Natural killer cell (primary cell): ENCODE measurements around the gene PCTP. TPM values are rescaled to one million over a fixed set of nuclear protein-coding genes. Genes with fewer than 3 reads are reported as not detected.

Experiments
- ATAC-seq, 3 donors: fragments of 150-1000 bp in 2 of 3; fragments of 200-7000 bp in 1 of 3; cut with Tn5 transposase; 1 replicate in 1 of 3; 2 replicates in 2 of 3; pipeline ENCODE4 v1.10.0; 2021; ENCODE audit warnings: mild to moderate bottlenecking in 2 of 3, moderate library complexity in 2 of 3
- DNase-seq, 2 donors: peaks; one replicate each; pipeline versions ENCODE4 v3.0.0 to v3.0.0-alpha.2; 2013 to 2021; ENCODE audit warnings: mixed read lengths in 1 of 2
- H3K27ac ChIP-seq: one replicate; pipeline ENCODE4 v1.5.1; 2013; ENCODE audit warnings: mild to moderate bottlenecking, low read length
- H3K27me3 ChIP-seq: one replicate; pipeline ENCODE4 v1.6.1; 2013; ENCODE audit warnings: low read length; ENCODE audit not compliant: control insufficient read depth, insufficient read depth
- H3K36me3 ChIP-seq: one replicate; pipeline ENCODE4 v1.6.1; 2013; ENCODE audit warnings: low read length; ENCODE audit not compliant: control insufficient read depth, insufficient read depth
- H3K4me1 ChIP-seq: one replicate; pipeline ENCODE4 v1.6.1; 2013; ENCODE audit warnings: low read length; ENCODE audit not compliant: control insufficient read depth, insufficient read depth
- H3K4me3 ChIP-seq: one replicate; pipeline ENCODE4 v1.5.1; 2013; ENCODE audit warnings: low read length
- H3K9me3 ChIP-seq: one replicate; pipeline ENCODE4 v1.6.1; 2013; ENCODE audit warnings: low read length; ENCODE audit not compliant: control insufficient read depth, insufficient read depth
- H3K27ac Mint-ChIP-seq, 2 donors: one replicate each; pipeline ENCODE4 v1.8.0; 2022; ENCODE audit warnings: mild to moderate bottlenecking in 2 of 2, mixed read lengths in 2 of 2, moderate library complexity in 1 of 2
- H3K27me3 Mint-ChIP-seq, 2 donors: one replicate each; pipeline ENCODE4 v1.8.0; 2022; ENCODE audit warnings: low read depth in 2 of 2, mixed read lengths in 2 of 2
- H3K36me3 Mint-ChIP-seq: one replicate; pipeline ENCODE4 v1.8.0; 2022; ENCODE audit warnings: mixed read lengths
- H3K4me1 Mint-ChIP-seq, 2 donors: one replicate each; pipeline ENCODE4 v1.8.0; 2022; ENCODE audit warnings: mixed read lengths in 2 of 2
- H3K4me3 Mint-ChIP-seq: one replicate; pipeline ENCODE4 v1.8.0; 2022; ENCODE audit warnings: mild to moderate bottlenecking, moderate library complexity, mixed read lengths
- H3K9me3 Mint-ChIP-seq, 2 donors: one replicate each; pipeline ENCODE4 v1.8.0; 2022; ENCODE audit warnings: mixed read lengths in 2 of 2
- WGBS: methylation state at CpG from one replicate; pipeline ENCODE4 v1.1.7; 2013; ENCODE audit warnings: missing lambda C conversion rate; ENCODE audit not compliant: insufficient coverage; 5-methylcytosine and 5-hydroxymethylcytosine counted together
- intact Hi-C: fragments of 100-400 bp; cut with micrococcal nuclease; formaldehyde crosslinking; loops from one replicate; pipeline ENCODE4 v1.14.2; 2022
- total RNA-seq, 4 donors: library from RNA; stranded (reverse); fragments of 120-200 nt in 1 of 4; gene quantifications; one replicate each; pipeline versions ENCODE4 v1.2.3 to v1.2.4, GENCODE V29; 2013 to 2022
- TF ChIP-seq, protein P1 (sequence below): fragments of 200-600 bp; IDR thresholded peaks from one replicate; pipeline ENCODE4 v1.8.0; 2022; ENCODE audit warnings: antibody characterized with exemption

The PCTP gene
- total RNA-seq, 3 donors from 2014 or later (not counting 1 experiment from before 2014, with no cell fraction given) = 6.3 to 9.5 (median 9.2) TPM

DNA sequence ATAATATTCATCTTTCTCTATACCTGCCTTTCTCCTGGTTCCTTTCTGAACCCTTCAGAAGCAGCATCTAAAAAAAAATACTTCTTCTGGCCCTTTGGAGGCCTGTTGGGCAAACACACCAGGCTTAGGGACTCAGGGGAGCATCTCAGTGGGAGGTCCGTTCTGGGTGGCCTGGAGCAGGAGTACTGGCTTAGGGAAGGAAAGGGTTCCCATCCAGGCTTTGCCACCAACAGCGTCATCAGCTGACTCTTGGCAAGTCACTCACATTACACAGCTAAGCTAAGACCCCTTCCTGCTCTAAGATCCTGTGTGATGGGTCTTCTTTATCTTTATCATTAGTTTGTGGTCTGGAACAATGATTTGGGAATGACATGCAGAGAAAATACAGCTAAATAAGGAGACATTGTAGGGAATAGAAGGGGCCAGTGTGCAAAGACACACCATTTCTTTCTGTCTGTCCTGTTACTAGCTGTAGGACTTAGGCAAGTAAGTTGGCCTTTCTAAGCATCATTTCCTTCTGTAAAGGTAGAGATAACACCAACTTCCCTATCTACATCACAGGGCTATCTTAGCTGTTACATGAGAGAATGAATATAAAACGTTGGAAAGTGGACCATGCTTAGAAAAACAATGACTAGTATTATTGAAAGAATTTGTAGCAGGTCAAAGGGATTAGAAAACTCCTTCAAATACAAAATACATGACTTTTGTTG lies 9.9 kb downstream of the PCTP start:
- Histone ChIP-seq H3K27me3 (no peaks in the 10 kb centered on the region), H3K9me3 (no peaks in the 10 kb centered on the region), H3K4me1 (no peaks in the 10 kb centered on the region), H3K4me3 (no peak overlapping the region), H3K27ac (no peak overlapping the region), H3K36me3 (no peaks in the 10 kb centered on the region)
- Mint-ChIP-seq H3K27me3 (no peaks in the 10 kb centered on the region), H3K4me1 (peaks cover 23 to 27% of the 10 kb centered on the region in 2 donors), H3K27ac (no peak overlapping the region), H3K4me3 (no peak overlapping the region), H3K9me3 (no peaks in the 10 kb centered on the region), H3K36me3 (no peaks in the 10 kb centered on the region)
- TF ChIP-seq, protein P1, sequence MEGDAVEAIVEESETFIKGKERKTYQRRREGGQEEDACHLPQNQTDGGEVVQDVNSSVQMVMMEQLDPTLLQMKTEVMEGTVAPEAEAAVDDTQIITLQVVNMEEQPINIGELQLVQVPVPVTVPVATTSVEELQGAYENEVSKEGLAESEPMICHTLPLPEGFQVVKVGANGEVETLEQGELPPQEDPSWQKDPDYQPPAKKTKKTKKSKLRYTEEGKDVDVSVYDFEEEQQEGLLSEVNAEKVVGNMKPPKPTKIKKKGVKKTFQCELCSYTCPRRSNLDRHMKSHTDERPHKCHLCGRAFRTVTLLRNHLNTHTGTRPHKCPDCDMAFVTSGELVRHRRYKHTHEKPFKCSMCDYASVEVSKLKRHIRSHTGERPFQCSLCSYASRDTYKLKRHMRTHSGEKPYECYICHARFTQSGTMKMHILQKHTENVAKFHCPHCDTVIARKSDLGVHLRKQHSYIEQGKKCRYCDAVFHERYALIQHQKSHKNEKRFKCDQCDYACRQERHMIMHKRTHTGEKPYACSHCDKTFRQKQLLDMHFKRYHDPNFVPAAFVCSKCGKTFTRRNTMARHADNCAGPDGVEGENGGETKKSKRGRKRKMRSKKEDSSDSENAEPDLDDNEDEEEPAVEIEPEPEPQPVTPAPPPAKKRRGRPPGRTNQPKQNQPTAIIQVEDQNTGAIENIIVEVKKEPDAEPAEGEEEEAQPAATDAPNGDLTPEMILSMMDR = no peak
- 94% methylated on average over 2 of the region's 3 CpGs for WGBS
- intact Hi-C loops = no loop called here
- DNase-seq (no peak), ATAC-seq (no peak)

- H3K36me3 Mint-ChIP-seq = no peaks in the 10 kb centered on the region
- H3K4me3 Mint-ChIP-seq = no peak overlapping the region
- peaks cover 23 to 28% of the 10 kb centered on the region in 2 donors for H3K4me1 Mint-ChIP-seq
- DNase-seq = no peak
- no peak overlapping the region for H3K27ac Mint-ChIP-seq
- H3K36me3 ChIP-seq = no peaks in the 10 kb centered on the region
- intact Hi-C loops = no loop called here
- H3K4me1 ChIP-seq = no peaks in the 10 kb centered on the region
- H3K9me3 Mint-ChIP-seq = no peaks in the 10 kb centered on the region
- no peaks in the 10 kb centered on the region for H3K27me3 Mint-ChIP-seq
- 97% methylated on average over 4 of the region's 6 CpGs for WGBS
- TF ChIP-seq, protein P1 = no peak
- no peaks in the 10 kb centered on the region for H3K27me3 ChIP-seq
- no peaks in the 10 kb centered on the region for H3K9me3 ChIP-seq
- H3K27ac ChIP-seq = no peak overlapping the region
- no peak overlapping the region for H3K4me3 ChIP-seq
- ATAC-seq = no peak
Measured at GRCh38 chr17:55762086-55762858, 11.4 kb downstream of the PCTP start.

GRCh38 chr17:55763856-55764255 lies 13.0 kb downstream of the PCTP start:
- no peaks in the 10 kb centered on the region for H3K9me3 Mint-ChIP-seq
- no peak overlapping the region for H3K4me3 ChIP-seq
- intact Hi-C loops = no loop called here
- H3K27ac ChIP-seq = no peak overlapping the region
- H3K36me3 Mint-ChIP-seq = no peaks in the 10 kb centered on the region
- no peak for DNase-seq
- H3K4me3 Mint-ChIP-seq = no peak overlapping the region
- H3K9me3 ChIP-seq = no peaks in the 10 kb centered on the region
- 64% methylated on average over 6 of the region's 6 CpGs for WGBS
- ATAC-seq = no peak
- H3K4me1 ChIP-seq = no peaks in the 10 kb centered on the region
- H3K27ac Mint-ChIP-seq = no peak overlapping the region
- TF ChIP-seq, protein P1 = no peak
- no peaks in the 10 kb centered on the region for H3K27me3 ChIP-seq
- no peaks in the 10 kb centered on the region for H3K36me3 ChIP-seq
- no peaks in the 10 kb centered on the region for H3K27me3 Mint-ChIP-seq
- peaks cover 17 to 28% of the 10 kb centered on the region in 2 donors for H3K4me1 Mint-ChIP-seq
